HepG2 (cell line): ENCODE results near the gene MGAT2. TPM values are rescaled to one million over a fixed set of nuclear protein-coding genes. Genes with fewer than 3 reads are reported as not detected.

Experiments
- EP300 ChIP-seq, 3 experiments: sonication (generic) in 1 of 3; formaldehyde crosslinking in 1 of 3; IDR thresholded peaks; 2 replicates each; pipeline versions ENCODE4 v1.5.1 to v1.6.1; 2011 to 2020; ENCODE audit warnings: low read depth in 2 of 3, low read length in 2 of 3, borderline replicate concordance in 1 of 3, improper control_type of control experiment in 1 of 3, mild to moderate bottlenecking in 1 of 3, missing genetic modification reagents in 1 of 3, moderate library complexity in 1 of 3
- HIVEP1 ChIP-seq: sonication (generic); formaldehyde crosslinking; IDR thresholded peaks from 2 replicates; pipeline ENCODE4 v1.4.0; 2020; ENCODE audit warnings: mild to moderate bottlenecking, missing genetic modification reagents
- TCF7L2 ChIP-seq: IDR thresholded peaks from 2 replicates; pipeline ENCODE4 v1.6.1; 2011; ENCODE audit warnings: mild to moderate bottlenecking, low read depth, low read length, moderate library complexity
- ZNF121 ChIP-seq: sonication (generic); formaldehyde crosslinking; IDR thresholded peaks from 2 replicates; pipeline ENCODE4 v1.5.0; 2020; ENCODE audit warnings: mild to moderate bottlenecking, missing genetic modification reagents
- polyA plus RNA-seq, 8 experiments: library from polyadenylated mRNA; depleted of rRNA in 3 of 8; stranded (reverse) in 7 of 8; unstranded in 1 of 8; fragments of >200 nt; fragmentation: Illumina TruSeq in 4 of 8; extraction: Trizol in 4 of 8; gene quantifications; 2 replicates each; pipeline versions ENCODE4 v1.2.1 to v1.2.3, GENCODE V29; 2011 to 2016; ENCODE audit warnings: low read depth in 4 of 8, missing spikeins in 1 of 8, mixed read lengths in 1 of 8; ENCODE audit not compliant: insufficient read depth in 1 of 8
- total RNA-seq, 5 experiments: library from RNA; depleted of rRNA; stranded (reverse); fragments of >200 nt; fragmentation: Illumina TruSeq; extraction: Trizol; gene quantifications; 2 replicates each; pipeline ENCODE4 v1.2.3, GENCODE V29; 2016; ENCODE audit warnings: low read depth in 1 of 5
- TF ChIP-seq, protein P1 (sequence below), 2 experiments: fragments of 450-650 bp in 1 of 2; sonication (generic) in 1 of 2; formaldehyde crosslinking; IDR thresholded peaks; 2 replicates each; pipeline versions ENCODE4 v1.5.0 to v1.8.0; 2020 to 2022; ENCODE audit warnings: mild to moderate bottlenecking in 1 of 2, missing genetic modification reagents in 1 of 2
- TF ChIP-seq, protein P2 (sequence below), 2 experiments: sonication (generic) in 1 of 2; formaldehyde crosslinking in 1 of 2; IDR thresholded peaks; 2 replicates each; pipeline versions ENCODE4 v1.4.0 to v1.6.1; 2016 to 2020; ENCODE audit warnings: borderline replicate concordance in 1 of 2, low read depth in 1 of 2, mild to moderate bottlenecking in 1 of 2, missing genetic modification reagents in 1 of 2
- TF ChIP-seq, protein P3 (sequence below): IDR thresholded peaks from 2 replicates; pipeline ENCODE4 v1.6.1; 2016; ENCODE audit warnings: low read depth, missing genetic modification reagents, missing compliant biosample characterization

Gene MGAT2
- total and polyA plus RNA-seq, 2 of the 13 experiments (the other 11 are each of a cell fraction or from before 2014, with no cell fraction given) = 12.9 to 51.9 TPM

DNA sequence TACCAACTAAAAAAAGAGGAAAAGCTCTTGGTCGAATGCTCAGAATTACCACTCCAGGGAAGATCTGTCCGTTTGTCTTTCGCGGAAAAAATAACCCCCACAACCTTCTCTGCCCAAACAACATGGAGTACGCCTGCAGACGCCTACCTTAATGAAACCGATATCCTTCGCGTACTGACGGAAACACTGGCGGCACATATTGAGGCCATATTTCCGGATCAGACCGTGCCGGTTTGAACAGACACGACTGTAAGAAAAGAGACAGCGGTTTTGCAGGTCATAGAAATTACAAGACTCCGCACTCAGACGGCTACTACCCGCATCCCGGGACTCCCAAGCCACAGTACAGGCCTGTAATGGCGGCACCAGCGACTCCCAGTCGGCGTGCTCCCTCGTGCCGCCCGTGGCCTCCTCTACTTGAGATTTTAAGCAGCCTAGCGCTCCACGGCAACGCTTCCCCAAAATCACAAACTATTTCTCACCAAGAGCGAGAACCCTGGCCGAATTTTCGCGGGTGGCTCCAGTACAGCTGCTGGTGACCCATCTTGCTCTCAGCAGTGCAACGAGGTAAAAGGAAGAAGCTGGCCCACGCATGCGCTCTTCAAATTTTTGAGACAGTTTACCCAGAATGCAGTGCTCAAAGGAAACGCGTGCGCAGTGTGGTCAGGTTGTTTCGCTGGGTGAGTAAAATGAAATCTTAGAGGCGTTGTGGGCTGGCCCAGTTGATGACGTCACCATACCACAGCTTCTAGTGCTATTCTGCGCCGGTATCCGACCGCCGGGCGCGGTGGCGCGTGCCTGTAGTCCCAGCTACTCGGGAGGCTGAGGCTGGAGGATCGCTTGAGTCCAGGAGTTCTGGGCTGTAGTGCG, 34.6 kb upstream of the MGAT2 start, which contains the start of gene RPS29 (continued):
- TF ChIP-seq, protein P1, sequence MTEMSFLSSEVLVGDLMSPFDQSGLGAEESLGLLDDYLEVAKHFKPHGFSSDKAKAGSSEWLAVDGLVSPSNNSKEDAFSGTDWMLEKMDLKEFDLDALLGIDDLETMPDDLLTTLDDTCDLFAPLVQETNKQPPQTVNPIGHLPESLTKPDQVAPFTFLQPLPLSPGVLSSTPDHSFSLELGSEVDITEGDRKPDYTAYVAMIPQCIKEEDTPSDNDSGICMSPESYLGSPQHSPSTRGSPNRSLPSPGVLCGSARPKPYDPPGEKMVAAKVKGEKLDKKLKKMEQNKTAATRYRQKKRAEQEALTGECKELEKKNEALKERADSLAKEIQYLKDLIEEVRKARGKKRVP (CRISPR knock-in tag; IDR thresholded peaks at IDR 0.05) = no peak
- TF ChIP-seq ZNF121 (CRISPR knock-in tag) (no peak; the same call in 1 of the 2 replicates), EP300 (IDR thresholded peaks at IDR 0.05; ENCODE audit: low read depth in 2 of 2, low read length in 2 of 2) (0 out of 4 replicates have a peak, but pooled peaks of 1 of the 2 experiments have one; percentile 52), EP300 (CRISPR knock-in tag; IDR thresholded peaks at IDR 0.05; ENCODE audit: borderline replicate concordance) (no peak), HIVEP1 (CRISPR knock-in tag) (peak; percentile 41; the same call in 1 of the 2 replicates), TCF7L2 (no peak)
- TF ChIP-seq, protein P2, sequence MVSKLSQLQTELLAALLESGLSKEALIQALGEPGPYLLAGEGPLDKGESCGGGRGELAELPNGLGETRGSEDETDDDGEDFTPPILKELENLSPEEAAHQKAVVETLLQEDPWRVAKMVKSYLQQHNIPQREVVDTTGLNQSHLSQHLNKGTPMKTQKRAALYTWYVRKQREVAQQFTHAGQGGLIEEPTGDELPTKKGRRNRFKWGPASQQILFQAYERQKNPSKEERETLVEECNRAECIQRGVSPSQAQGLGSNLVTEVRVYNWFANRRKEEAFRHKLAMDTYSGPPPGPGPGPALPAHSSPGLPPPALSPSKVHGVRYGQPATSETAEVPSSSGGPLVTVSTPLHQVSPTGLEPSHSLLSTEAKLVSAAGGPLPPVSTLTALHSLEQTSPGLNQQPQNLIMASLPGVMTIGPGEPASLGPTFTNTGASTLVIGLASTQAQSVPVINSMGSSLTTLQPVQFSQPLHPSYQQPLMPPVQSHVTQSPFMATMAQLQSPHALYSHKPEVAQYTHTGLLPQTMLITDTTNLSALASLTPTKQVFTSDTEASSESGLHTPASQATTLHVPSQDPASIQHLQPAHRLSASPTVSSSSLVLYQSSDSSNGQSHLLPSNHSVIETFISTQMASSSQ (IDR thresholded peaks at IDR 0.05; ENCODE audit: low read depth) = no peak
- TF ChIP-seq, protein P2 (CRISPR knock-in tag; IDR thresholded peaks at IDR 0.05; ENCODE audit: borderline replicate concordance) = 0 out of 2 replicates have a peak, but pooled peaks have one; percentile 36
- TF ChIP-seq, protein P3, sequence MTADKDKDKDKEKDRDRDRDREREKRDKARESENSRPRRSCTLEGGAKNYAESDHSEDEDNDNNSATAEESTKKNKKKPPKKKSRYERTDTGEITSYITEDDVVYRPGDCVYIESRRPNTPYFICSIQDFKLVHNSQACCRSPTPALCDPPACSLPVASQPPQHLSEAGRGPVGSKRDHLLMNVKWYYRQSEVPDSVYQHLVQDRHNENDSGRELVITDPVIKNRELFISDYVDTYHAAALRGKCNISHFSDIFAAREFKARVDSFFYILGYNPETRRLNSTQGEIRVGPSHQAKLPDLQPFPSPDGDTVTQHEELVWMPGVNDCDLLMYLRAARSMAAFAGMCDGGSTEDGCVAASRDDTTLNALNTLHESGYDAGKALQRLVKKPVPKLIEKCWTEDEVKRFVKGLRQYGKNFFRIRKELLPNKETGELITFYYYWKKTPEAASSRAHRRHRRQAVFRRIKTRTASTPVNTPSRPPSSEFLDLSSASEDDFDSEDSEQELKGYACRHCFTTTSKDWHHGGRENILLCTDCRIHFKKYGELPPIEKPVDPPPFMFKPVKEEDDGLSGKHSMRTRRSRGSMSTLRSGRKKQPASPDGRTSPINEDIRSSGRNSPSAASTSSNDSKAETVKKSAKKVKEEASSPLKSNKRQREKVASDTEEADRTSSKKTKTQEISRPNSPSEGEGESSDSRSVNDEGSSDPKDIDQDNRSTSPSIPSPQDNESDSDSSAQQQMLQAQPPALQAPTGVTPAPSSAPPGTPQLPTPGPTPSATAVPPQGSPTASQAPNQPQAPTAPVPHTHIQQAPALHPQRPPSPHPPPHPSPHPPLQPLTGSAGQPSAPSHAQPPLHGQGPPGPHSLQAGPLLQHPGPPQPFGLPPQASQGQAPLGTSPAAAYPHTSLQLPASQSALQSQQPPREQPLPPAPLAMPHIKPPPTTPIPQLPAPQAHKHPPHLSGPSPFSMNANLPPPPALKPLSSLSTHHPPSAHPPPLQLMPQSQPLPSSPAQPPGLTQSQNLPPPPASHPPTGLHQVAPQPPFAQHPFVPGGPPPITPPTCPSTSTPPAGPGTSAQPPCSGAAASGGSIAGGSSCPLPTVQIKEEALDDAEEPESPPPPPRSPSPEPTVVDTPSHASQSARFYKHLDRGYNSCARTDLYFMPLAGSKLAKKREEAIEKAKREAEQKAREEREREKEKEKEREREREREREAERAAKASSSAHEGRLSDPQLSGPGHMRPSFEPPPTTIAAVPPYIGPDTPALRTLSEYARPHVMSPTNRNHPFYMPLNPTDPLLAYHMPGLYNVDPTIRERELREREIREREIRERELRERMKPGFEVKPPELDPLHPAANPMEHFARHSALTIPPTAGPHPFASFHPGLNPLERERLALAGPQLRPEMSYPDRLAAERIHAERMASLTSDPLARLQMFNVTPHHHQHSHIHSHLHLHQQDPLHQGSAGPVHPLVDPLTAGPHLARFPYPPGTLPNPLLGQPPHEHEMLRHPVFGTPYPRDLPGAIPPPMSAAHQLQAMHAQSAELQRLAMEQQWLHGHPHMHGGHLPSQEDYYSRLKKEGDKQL (CRISPR knock-in tag) = no peak
